Astrocyte (in vitro differentiated cells and primary cell): Measurements from ENCODE around the gene AJAP1. TPM values are rescaled to one million over a fixed set of nuclear protein-coding genes. Genes with fewer than 3 reads are reported as not detected.

Experiments
- DNase-seq: peaks from one replicate; pipeline ENCODE4 v3.0.0-alpha.2; 2010; ENCODE audit warnings: low read depth
- FAIRE-seq: peaks from 2 replicates; lab custom pipeline; 2011; peaks lifted over from hg19 to GRCh38; lab: Jason Lieb, UNC
- H2AFZ ChIP-seq: 2 replicates; pipeline ENCODE4 v1.6.0; 2012; ENCODE audit warnings: low read depth, low read length, inconsistent platforms
- H3K27ac ChIP-seq: 2 replicates; pipeline ENCODE4 v1.5.1; 2011; ENCODE audit warnings: low read depth, low read length, inconsistent platforms
- H3K27me3 ChIP-seq: 2 replicates; pipeline ENCODE4 v1.6.0; 2011; ENCODE audit warnings: low read length, inconsistent platforms; ENCODE audit not compliant: insufficient read depth
- H3K36me3 ChIP-seq: 2 replicates; pipeline ENCODE4 v1.5.1; 2011; ENCODE audit warnings: low read length, inconsistent platforms; ENCODE audit not compliant: insufficient read depth
- H3K4me1 ChIP-seq: 2 replicates; pipeline ENCODE4 v1.5.1; 2011; ENCODE audit warnings: low read length, inconsistent platforms; ENCODE audit not compliant: insufficient read depth
- H3K4me2 ChIP-seq: 2 replicates; pipeline ENCODE4 v1.6.0; 2012; ENCODE audit warnings: low read length, inconsistent platforms
- H3K4me3 ChIP-seq: 2 replicates; pipeline ENCODE4 v1.5.1; 2011; ENCODE audit warnings: low read depth, mild to moderate bottlenecking, low read length, inconsistent platforms; ENCODE audit not compliant: insufficient read depth
- H3K79me2 ChIP-seq: 2 replicates; pipeline ENCODE4 v1.6.0; 2012; ENCODE audit warnings: mild to moderate bottlenecking, low read length, inconsistent platforms; ENCODE audit not compliant: insufficient read depth
- H3K9ac ChIP-seq: 2 replicates; pipeline ENCODE4 v1.6.0; 2012; ENCODE audit warnings: mild to moderate bottlenecking, low read length, inconsistent platforms
- H3K9me3 ChIP-seq: 2 replicates; pipeline ENCODE4 v1.5.1; 2012; ENCODE audit warnings: low read depth, mild to moderate bottlenecking, low read length, inconsistent platforms; ENCODE audit not compliant: insufficient read depth
- H4K20me1 ChIP-seq: 2 replicates; pipeline ENCODE4 v1.6.0; 2012; ENCODE audit warnings: low read length, inconsistent platforms; ENCODE audit not compliant: insufficient read depth
- H3K27ac Mint-ChIP-seq: one replicate; pipeline ENCODE4 v1.8.0; 2021; ENCODE audit warnings: mild to moderate bottlenecking, mixed read lengths; ENCODE audit not compliant: unreplicated experiment
- H3K27me3 Mint-ChIP-seq: one replicate; pipeline ENCODE4 v1.8.0; 2021; ENCODE audit warnings: low read depth, mixed read lengths; ENCODE audit not compliant: unreplicated experiment
- H3K36me3 Mint-ChIP-seq: one replicate; pipeline ENCODE4 v1.8.0; 2021; ENCODE audit warnings: low read depth, mixed read lengths; ENCODE audit not compliant: unreplicated experiment
- H3K4me1 Mint-ChIP-seq: one replicate; pipeline ENCODE4 v1.8.0; 2021; ENCODE audit warnings: low read depth, mixed read lengths; ENCODE audit not compliant: unreplicated experiment
- H3K4me3 Mint-ChIP-seq: one replicate; pipeline ENCODE4 v1.8.0; 2021; ENCODE audit warnings: mild to moderate bottlenecking, moderate library complexity, mixed read lengths; ENCODE audit not compliant: unreplicated experiment
- H3K9me3 Mint-ChIP-seq: one replicate; pipeline ENCODE4 v1.8.0; 2021; ENCODE audit warnings: mild to moderate bottlenecking, mixed read lengths; ENCODE audit not compliant: unreplicated experiment
- EZH2 ChIP-seq: IDR thresholded peaks from 2 replicates; pipeline ENCODE4 v1.6.1; 2012; ENCODE audit warnings: mild to moderate bottlenecking, low read length, inconsistent platforms; ENCODE audit not compliant: insufficient read depth
- total RNA-seq: library from RNA; stranded (reverse); gene quantifications from 2 replicates; pipeline ENCODE4 v1.2.1, GENCODE V29; 2021
- TF ChIP-seq, protein P1 (sequence below): IDR thresholded peaks from 2 replicates; pipeline ENCODE4 v1.5.1; 2011; ENCODE audit warnings: low read depth, mild to moderate bottlenecking, inconsistent platforms, low read length, moderate library complexity; ENCODE audit not compliant: insufficient read depth

Gene AJAP1
- total RNA-seq, 1 donor from 2014 or later = 0.34 TPM

DNA sequence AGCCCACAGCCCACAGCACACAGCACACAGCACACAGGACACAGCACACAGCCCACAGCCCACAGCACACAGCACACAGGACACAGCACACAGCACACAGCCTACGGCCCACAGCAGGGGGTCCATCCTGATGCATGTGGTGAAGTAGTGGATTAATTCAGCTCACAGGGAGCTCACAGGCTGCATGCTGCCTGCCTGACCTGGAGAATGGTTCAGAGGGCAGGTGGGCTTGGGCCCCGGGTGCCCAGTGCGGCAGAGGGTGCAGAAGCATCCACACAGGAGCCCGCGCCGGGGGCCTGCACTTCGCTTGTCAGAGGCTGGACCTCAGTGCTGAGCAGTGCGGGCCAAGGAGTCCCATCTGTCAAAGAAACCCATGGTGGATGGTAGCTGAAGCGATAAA lies 21.1 kb upstream of the AJAP1 start:
- no peak overlapping the region for H3K27ac Mint-ChIP-seq
- DNase-seq (no peak), FAIRE-seq (no peak)
- peaks cover 2% of the 10 kb centered on the region for H3K4me1 Mint-ChIP-seq
- peaks cover 3% of the 10 kb centered on the region for H3K9me3 ChIP-seq
- no peaks in the 10 kb centered on the region for H3K79me2 ChIP-seq
- H3K27me3 Mint-ChIP-seq = peaks cover 34% of the 10 kb centered on the region
- TF ChIP-seq EZH2 = no peak
- TF ChIP-seq, protein P1, sequence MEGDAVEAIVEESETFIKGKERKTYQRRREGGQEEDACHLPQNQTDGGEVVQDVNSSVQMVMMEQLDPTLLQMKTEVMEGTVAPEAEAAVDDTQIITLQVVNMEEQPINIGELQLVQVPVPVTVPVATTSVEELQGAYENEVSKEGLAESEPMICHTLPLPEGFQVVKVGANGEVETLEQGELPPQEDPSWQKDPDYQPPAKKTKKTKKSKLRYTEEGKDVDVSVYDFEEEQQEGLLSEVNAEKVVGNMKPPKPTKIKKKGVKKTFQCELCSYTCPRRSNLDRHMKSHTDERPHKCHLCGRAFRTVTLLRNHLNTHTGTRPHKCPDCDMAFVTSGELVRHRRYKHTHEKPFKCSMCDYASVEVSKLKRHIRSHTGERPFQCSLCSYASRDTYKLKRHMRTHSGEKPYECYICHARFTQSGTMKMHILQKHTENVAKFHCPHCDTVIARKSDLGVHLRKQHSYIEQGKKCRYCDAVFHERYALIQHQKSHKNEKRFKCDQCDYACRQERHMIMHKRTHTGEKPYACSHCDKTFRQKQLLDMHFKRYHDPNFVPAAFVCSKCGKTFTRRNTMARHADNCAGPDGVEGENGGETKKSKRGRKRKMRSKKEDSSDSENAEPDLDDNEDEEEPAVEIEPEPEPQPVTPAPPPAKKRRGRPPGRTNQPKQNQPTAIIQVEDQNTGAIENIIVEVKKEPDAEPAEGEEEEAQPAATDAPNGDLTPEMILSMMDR = no peak
- no peak overlapping the region for H3K4me2 ChIP-seq
- no peak overlapping the region for H3K4me3 ChIP-seq
- no peaks in the 10 kb centered on the region for H3K27me3 ChIP-seq
- no peaks in the 10 kb centered on the region for H3K36me3 ChIP-seq
- H3K36me3 Mint-ChIP-seq = no peaks in the 10 kb centered on the region
- H4K20me1 ChIP-seq = no peaks in the 10 kb centered on the region
- H3K4me1 ChIP-seq = no peaks in the 10 kb centered on the region
- no peaks in the 10 kb centered on the region for H3K9me3 Mint-ChIP-seq
- H3K9ac ChIP-seq = no peak overlapping the region
- H3K4me3 Mint-ChIP-seq = no peak overlapping the region
- no peak overlapping the region for H3K27ac ChIP-seq
- H2AFZ ChIP-seq = no peak overlapping the region

DNA sequence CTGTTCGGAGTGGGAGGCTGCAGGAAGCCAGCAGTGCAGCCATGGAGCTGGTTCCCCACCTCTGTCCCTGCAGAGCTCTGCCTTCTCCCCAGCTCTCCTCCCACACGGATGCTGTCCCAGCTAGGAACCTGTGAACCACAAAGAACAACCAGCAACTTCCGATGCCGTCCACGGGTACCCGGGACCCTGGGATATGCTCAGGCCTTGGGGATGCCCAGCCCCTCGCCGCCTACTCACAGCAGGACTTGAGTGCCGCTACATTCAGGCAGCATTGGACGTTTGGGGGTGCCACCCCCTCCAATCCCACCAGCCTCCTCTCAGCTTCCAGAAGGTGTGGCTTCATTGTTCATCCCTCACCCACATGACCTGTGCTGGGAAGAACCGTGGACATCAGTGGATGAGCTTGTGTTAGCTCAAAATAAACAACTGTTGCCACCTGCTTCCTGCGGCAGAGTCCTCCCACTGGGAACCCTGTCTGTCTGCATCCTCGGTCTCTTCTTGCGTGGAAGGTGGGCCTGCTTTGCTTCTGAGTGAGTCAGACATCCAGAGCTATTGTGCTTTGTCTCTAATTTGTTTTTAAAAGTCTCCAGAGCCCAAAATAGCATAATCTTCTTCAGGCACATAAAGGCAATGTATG lies 20.1 kb upstream of the AJAP1 start:
- TF ChIP-seq EZH2 = no peak
- TF ChIP-seq, protein P1 = no peak
- Mint-ChIP-seq H3K9me3 (no peaks in the 10 kb centered on the region), H3K27ac (no peak overlapping the region), H3K36me3 (no peaks in the 10 kb centered on the region), H3K4me1 (peaks cover 2% of the 10 kb centered on the region), H3K4me3 (no peak overlapping the region), H3K27me3 (peaks cover 32% of the 10 kb centered on the region)
- Histone ChIP-seq H3K4me1 (no peaks in the 10 kb centered on the region), H4K20me1 (no peaks in the 10 kb centered on the region), H3K36me3 (no peaks in the 10 kb centered on the region), H3K4me3 (no peak overlapping the region), H2AFZ (no peak overlapping the region), H3K27me3 (no peaks in the 10 kb centered on the region), H3K27ac (no peak overlapping the region), H3K4me2 (no peak overlapping the region), H3K9me3 (peaks cover 3% of the 10 kb centered on the region), H3K79me2 (no peaks in the 10 kb centered on the region), H3K9ac (no peak overlapping the region)
- DNase-seq (no peak), FAIRE-seq (no peak)

DNA sequence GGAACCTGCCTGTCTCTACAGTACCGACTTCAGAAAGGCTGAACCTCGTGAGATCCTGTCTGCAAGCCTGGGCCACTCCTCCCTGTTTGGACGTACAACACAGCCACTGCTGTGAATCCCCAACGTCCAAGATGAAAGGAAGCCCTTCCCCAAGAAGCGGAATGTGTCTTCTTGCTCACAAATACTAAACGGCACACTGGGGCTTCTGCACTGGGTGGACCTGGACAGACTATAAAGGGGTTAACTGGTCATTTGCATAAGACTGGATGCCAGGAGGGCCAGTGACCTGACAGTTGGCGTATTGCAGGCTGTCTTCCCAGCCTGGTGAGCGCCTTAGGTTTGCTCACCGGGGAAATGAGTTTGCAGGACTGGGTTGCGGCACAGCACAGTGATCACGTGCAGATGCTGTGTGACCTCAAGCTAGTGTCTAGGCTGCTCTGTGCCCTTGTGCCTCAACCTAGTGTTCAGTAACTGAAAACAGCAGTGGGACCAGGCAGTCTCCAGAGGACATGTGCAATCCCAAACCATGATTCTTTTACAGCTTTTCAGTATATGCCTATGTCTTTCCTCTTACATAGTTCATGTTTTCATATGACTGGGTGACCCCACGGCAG lies 19.5 kb upstream of the AJAP1 start:
- no peak overlapping the region for H3K27ac ChIP-seq
- Mint-ChIP-seq H3K27ac (no peak overlapping the region), H3K9me3 (no peaks in the 10 kb centered on the region), H3K4me3 (no peak overlapping the region), H3K27me3 (peaks cover 26% of the 10 kb centered on the region), H3K36me3 (no peaks in the 10 kb centered on the region), H3K4me1 (peaks cover 2% of the 10 kb centered on the region)
- FAIRE-seq = no peak
- peaks cover 1% of the 10 kb centered on the region for H3K9me3 ChIP-seq
- no peak for TF ChIP-seq EZH2
- TF ChIP-seq, protein P1 = no peak
- H4K20me1 ChIP-seq = no peaks in the 10 kb centered on the region
- H3K79me2 ChIP-seq = no peaks in the 10 kb centered on the region
- H3K4me3 ChIP-seq = no peak overlapping the region
- no peaks in the 10 kb centered on the region for H3K4me1 ChIP-seq
- H3K9ac ChIP-seq = no peak overlapping the region
- no peak overlapping the region for H2AFZ ChIP-seq
- no peak overlapping the region for H3K4me2 ChIP-seq
- DNase-seq = no peak
- no peaks in the 10 kb centered on the region for H3K27me3 ChIP-seq
- no peaks in the 10 kb centered on the region for H3K36me3 ChIP-seq
